Bronchial epithelial cell (primary cell): ENCODE results near the gene PATJ. TPM values are rescaled to one million over a fixed set of nuclear protein-coding genes. Genes with fewer than 3 reads are reported as not detected.
"Not testable (repeated sequence)": the region's sequence is repeated elsewhere in the genome, so short reads cannot be mapped to it uniquely, and the experiment has no call there.

ENCODE experiments used
- DNase-seq: peaks from one replicate; pipeline ENCODE4 v3.0.0-alpha.2; 2010; ENCODE audit warnings: low read depth
- FAIRE-seq: peaks from 2 replicates; lab custom pipeline; 2011; peaks lifted over from hg19 to GRCh38; lab: Jason Lieb, UNC
- H3K27me3 ChIP-seq: 2 replicates; pipeline ENCODE4 v1.5.1; 2011; ENCODE audit warnings: low read length; ENCODE audit not compliant: control insufficient read depth, insufficient read depth
- H3K36me3 ChIP-seq: 2 replicates; pipeline ENCODE4 v1.5.1; 2011; ENCODE audit warnings: low read length; ENCODE audit not compliant: control insufficient read depth, insufficient read depth
- H3K4me3 ChIP-seq: 2 replicates; pipeline ENCODE4 v1.5.1; 2011; ENCODE audit warnings: mild to moderate bottlenecking, low read depth, low read length, control low read depth
- total RNA-seq: library from RNA; depleted of rRNA; stranded (reverse); fragments of >200 nt; gene quantifications from 2 replicates; pipeline ENCODE4 v1.2.1, GENCODE V29; 2014
- TF ChIP-seq, protein P1 (sequence below): IDR thresholded peaks from 2 replicates; pipeline ENCODE4 v1.5.1; 2011; ENCODE audit warnings: mild to moderate bottlenecking, moderate library complexity, low read length, control low read depth, inconsistent platforms; ENCODE audit not compliant: insufficient read depth, severe bottlenecking

The PATJ gene
- total RNA-seq, 1 donor from 2014 or later: 46.6 TPM

DNA sequence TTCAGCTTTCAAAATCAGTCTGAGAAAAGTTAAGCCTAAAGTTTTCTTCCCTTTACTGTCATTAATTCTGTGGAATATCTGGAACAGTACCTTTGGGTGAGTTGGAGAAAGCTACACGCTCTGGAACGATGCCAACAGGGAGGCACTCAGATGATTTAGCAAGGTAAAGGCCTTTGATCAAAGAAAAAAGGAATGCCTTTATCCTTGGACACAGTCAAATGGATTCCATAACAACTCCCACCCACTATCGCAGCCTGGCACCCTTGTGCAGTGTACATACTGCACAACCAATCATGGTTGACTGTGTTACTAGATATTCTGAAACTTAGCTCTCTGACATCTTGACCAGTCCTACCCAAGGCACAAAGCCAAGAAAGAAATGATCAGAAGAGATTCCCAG, 218.7 kb downstream of the PATJ start:
- H3K36me3 ChIP-seq: peaks cover 1% of the 10 kb centered on the region
- TF ChIP-seq, protein P1, sequence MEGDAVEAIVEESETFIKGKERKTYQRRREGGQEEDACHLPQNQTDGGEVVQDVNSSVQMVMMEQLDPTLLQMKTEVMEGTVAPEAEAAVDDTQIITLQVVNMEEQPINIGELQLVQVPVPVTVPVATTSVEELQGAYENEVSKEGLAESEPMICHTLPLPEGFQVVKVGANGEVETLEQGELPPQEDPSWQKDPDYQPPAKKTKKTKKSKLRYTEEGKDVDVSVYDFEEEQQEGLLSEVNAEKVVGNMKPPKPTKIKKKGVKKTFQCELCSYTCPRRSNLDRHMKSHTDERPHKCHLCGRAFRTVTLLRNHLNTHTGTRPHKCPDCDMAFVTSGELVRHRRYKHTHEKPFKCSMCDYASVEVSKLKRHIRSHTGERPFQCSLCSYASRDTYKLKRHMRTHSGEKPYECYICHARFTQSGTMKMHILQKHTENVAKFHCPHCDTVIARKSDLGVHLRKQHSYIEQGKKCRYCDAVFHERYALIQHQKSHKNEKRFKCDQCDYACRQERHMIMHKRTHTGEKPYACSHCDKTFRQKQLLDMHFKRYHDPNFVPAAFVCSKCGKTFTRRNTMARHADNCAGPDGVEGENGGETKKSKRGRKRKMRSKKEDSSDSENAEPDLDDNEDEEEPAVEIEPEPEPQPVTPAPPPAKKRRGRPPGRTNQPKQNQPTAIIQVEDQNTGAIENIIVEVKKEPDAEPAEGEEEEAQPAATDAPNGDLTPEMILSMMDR: no peak
- H3K4me3 ChIP-seq: no peak overlapping the region
- DNase-seq (no peak), FAIRE-seq (no peak)
- no peaks in the 10 kb centered on the region for H3K27me3 ChIP-seq

DNA sequence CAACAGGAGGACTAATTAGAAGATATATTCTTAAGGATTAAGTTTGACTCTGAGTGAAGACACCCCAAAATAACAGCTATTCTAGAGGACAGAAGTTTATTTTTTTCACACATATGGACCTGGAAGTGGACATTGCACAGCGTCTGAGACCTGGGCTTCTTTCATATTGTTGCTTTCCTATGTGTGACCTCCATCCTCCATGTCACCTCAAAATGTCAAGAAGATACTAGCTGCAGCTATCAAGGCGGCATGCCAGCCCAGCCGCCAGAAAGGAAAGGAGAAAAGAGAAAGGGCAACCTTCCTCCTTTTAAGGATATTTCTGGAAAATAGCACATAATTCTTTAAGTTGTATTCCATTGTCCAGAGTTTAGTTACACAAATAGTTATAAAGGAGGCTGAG, 220.4 kb downstream of the PATJ start:
- Histone ChIP-seq H3K27me3 (no peaks in the 10 kb centered on the region), H3K36me3 (peaks cover 1% of the 10 kb centered on the region), H3K4me3 (no peak overlapping the region)
- no peak for FAIRE-seq
- TF ChIP-seq, protein P1: no peak
- DNase-seq: no peak

DNA sequence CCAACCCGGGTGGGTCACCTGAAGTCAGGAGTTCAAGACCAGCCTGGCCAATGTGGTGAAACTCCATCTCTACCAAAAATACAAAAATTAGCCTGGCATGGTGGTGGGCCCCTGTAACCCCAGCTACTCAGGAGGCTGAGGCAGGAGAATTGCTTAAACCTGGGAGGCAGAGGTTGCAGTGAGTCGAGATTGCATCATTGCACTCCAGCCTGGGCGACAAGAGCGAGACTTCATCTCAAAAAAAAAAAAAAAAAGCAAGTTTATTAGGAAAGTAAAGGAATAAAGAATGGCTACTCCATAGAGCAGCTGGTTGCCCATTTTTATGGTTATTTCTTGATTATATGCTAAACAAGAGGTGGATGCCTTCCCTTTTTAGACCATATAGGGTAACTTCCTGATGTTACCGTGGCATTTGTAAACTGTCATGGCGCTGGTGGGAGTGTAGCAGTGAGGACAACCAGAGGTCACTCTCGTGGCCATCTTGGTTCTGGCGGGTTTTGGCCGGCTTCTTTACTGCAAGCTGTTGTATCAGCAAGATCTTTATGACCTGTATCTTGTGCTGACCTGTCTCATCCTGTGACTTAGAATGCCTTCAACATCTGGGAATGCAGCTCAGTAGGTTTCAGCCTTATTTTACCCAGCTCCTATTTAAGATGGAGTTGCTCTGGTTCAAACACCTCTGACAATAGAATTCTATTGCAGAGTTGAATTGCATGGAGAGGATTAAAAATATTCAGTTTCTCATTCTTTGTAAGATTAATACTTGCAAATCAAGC, 224.4 kb downstream of the PATJ start:
- not testable (repeated sequence) for H3K27me3 ChIP-seq, FAIRE-seq, H3K4me3 ChIP-seq, H3K36me3 ChIP-seq
- DNase-seq: peak; percentile 45

DNA sequence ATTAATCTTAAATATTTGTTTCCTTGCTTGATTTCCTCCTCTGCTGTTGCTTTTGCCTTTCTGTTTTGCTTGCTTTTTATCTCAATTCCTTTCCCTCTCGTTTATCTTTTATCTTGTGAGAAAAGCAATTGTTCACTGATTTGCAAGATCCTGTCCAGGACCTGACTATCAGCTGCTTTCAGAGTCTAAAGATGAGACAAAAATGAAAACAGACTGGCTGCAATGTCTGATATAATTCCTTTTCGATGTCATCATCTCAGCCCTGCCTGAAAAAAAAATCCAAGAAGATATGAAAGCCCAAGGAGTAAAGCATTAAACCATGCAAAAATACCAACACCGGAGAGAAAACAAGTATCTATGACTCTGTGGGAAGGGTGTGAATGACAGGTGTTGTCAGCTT, 225.5 kb downstream of the PATJ start:
- FAIRE-seq (no peak), DNase-seq (no peak)
- TF ChIP-seq, protein P1: no peak
- H3K27me3 ChIP-seq: no peaks in the 10 kb centered on the region
- no peak overlapping the region for H3K4me3 ChIP-seq
- no peaks in the 10 kb centered on the region for H3K36me3 ChIP-seq

DNA sequence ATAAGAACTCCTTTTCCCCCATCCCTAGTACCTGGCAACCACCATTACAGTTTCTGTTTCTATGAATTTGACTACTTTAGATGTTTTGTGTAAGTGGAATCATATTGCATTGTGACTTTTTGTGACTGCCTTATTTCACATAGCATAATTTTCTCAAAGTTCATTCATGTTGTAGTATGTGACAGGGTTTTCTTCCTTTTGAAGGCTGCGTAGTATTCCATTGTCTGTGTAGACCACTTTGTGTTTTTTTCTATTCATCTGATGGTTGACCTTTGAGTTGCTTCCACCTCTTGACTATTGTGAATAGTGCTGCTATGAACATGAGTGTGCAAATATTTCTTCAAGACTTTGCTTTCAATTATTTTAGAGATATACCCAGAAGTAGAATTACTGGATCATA, 226.6 kb downstream of the PATJ start:
- FAIRE-seq: no peak

DNA sequence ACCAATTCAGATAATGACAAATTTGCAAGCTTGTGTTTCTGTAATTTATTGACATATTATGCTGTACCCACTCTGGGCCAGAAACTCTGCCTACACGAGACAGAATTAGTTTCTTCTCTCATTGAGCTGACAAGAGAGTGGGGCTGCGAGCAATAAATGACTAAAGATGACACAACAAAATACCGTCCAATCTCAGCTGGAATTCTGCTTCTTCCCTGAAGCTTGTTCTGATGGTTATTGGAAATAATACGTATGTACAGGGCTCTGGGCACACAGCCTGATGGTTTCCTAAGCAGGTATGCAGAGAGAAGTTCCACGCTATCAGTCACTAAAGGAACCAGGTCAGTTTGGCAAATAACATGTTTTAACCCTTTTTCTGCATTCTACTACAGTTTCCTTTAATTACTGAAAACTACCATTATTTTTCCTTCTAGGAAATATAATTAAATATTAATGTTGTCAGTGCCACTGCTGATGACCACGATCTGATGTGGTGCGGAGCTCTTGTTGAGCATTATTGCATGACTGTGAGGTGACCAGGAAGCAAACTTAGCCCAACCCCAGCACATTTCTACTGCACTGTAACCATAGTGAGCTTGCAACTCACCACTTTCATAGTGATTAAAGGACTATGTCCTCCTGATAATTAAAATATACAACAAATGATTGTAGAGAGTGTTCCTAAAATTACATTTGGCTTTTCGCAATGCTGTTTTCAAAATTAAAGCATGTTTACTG, 231.0 kb downstream of the PATJ start:
- FAIRE-seq: no peak
- no peaks in the 10 kb centered on the region for H3K27me3 ChIP-seq
- TF ChIP-seq, protein P1: no peak
- H3K4me3 ChIP-seq: no peak overlapping the region
- DNase-seq: no peak
- H3K36me3 ChIP-seq: no peaks in the 10 kb centered on the region

More for the DNA sequence above, 226.6 kb downstream of the PATJ start:
- TF ChIP-seq, protein P1: no peak
- Histone ChIP-seq H3K27me3 (no peaks in the 10 kb centered on the region), H3K4me3 (no peak overlapping the region), H3K36me3 (no peaks in the 10 kb centered on the region)
- no peak for DNase-seq
